Fibroblast of pulmonary artery (primary cell): ENCODE measurements around the gene PRSS36.

Source experiments
- DNase-seq: peaks from one replicate; pipeline ENCODE4 v3.0.0-alpha.2; 2010; ENCODE audit warnings: low read depth
- H3K4me3 ChIP-seq: replicated peaks from 2 replicates; pipeline ENCODE4 v1.5.1; 2011; ENCODE audit warnings: low read depth, mild to moderate bottlenecking, control low read depth, low read length, moderate library complexity
- CTCF ChIP-seq: IDR thresholded peaks from 2 replicates; pipeline ENCODE4 v1.5.1; 2011; ENCODE audit warnings: mild to moderate bottlenecking, control low read depth, low read length, inconsistent platforms; ENCODE audit errors: missing control alignments

PRSS36 gene

GRCh38 chr16:31193874-31194273 lies 44.0 kb upstream of the PRSS36 start:
- no peak for DNase-seq

GRCh38 chr16:31192856-31193642 lies 43.2 kb upstream of the PRSS36 start:
- no peak for TF ChIP-seq CTCF
- no peak for DNase-seq

More at GRCh38 chr16:31193874-31194273, 44.0 kb upstream of the PRSS36 start:
- no peak for TF ChIP-seq CTCF
- H3K4me3 ChIP-seq, result no peak overlapping the region

GRCh38 chr16:31191697-31192428 lies 42.0 kb upstream of the PRSS36 start:
- no peak for DNase-seq
- TF ChIP-seq CTCF, result no peak
- H3K4me3 ChIP-seq, result no peak overlapping the region

More at GRCh38 chr16:31192856-31193642, 43.2 kb upstream of the PRSS36 start:
- H3K4me3 ChIP-seq, result no peak overlapping the region

GRCh38 chr16:31190818-31191444 lies 41.1 kb upstream of the PRSS36 start:
- no peak for TF ChIP-seq CTCF
- no peak overlapping the region for H3K4me3 ChIP-seq
- no peak for DNase-seq

GRCh38 chr16:31190061-31190460 lies 40.2 kb upstream of the PRSS36 start:
- TF ChIP-seq CTCF, result no peak
- DNase-seq, result no peak
- no peak overlapping the region for H3K4me3 ChIP-seq

GRCh38 chr16:31189412-31189778 lies 39.5 kb upstream of the PRSS36 start:
- no peak for TF ChIP-seq CTCF
- DNase-seq, result no peak
- no peak overlapping the region for H3K4me3 ChIP-seq
